IMR-90 (cell line): ENCODE results near the gene TMEM63C. TPM values are rescaled to one million over a fixed set of nuclear protein-coding genes. Genes with fewer than 3 reads are reported as not detected.

Experiments
- ATAC-seq: fragments of 200-7000 bp; cut with Tn5 transposase; 2 replicates; pipeline ENCODE4 v1.9.1; 2020; ENCODE audit warnings: low read depth, mild to moderate bottlenecking, moderate library complexity
- BruUV-seq: library from RNA; stranded (reverse); fragments of 400-500 nt; replicated peaks from 2 replicates; lab custom pipeline; 2021; lab: Mats Ljungman, UMichigan
- CTCF ChIA-PET: fragments of 300-600 bp; formaldehyde crosslinking; extraction: SDS; loops from one replicate; lab custom pipeline; 2021; ENCODE audit warnings: antibody characterized with exemption; lab: Yijun Ruan, JAX
- POLR2A ChIA-PET: fragments of 300-600 bp; sonication (Branson Sonifier 250); formaldehyde crosslinking; loops from one replicate; lab custom pipeline; 2022; ENCODE audit warnings: antibody characterized with exemption; ENCODE audit not compliant: unreplicated experiment; lab: Charles Lee
- DNase-seq: peaks from one replicate; pipeline ENCODE4 v3.0.0; 2013
- H2AFZ ChIP-seq: replicated peaks from 2 replicates; pipeline ENCODE3; 2013; ENCODE audit warnings: low read length, mild to moderate bottlenecking; ENCODE audit not compliant: poor library complexity
- H2AK5ac ChIP-seq: 2 replicates; pipeline ENCODE4 v1.6.1; 2013; ENCODE audit warnings: low read depth, low read length, inconsistent platforms
- H2AK9ac ChIP-seq: replicated peaks from 2 replicates; pipeline ENCODE3; 2013; ENCODE audit warnings: mild to moderate bottlenecking, low read depth, low read length, moderate library complexity; ENCODE audit not compliant: poor library complexity
- H2BK120ac ChIP-seq: 2 replicates; pipeline ENCODE4 v1.6.1; 2013; ENCODE audit warnings: low read depth, low read length, inconsistent platforms
- H2BK15ac ChIP-seq: 3 replicates; pipeline ENCODE4 v1.6.1; 2013; ENCODE audit warnings: low read depth, low read length, inconsistent platforms
- H2BK20ac ChIP-seq: 2 replicates; pipeline ENCODE4 v1.6.1; 2013; ENCODE audit warnings: low read depth, mild to moderate bottlenecking, inconsistent platforms, low read length, moderate library complexity
- H2BK5ac ChIP-seq: 2 replicates; pipeline ENCODE4 v1.6.1; 2013; ENCODE audit warnings: mild to moderate bottlenecking, low read depth, low read length, inconsistent platforms; ENCODE audit not compliant: poor library complexity, severe bottlenecking
- H3K14ac ChIP-seq: replicated peaks from 2 replicates; pipeline ENCODE4 v1.6.1; 2013; ENCODE audit warnings: low read depth, low read length, inconsistent platforms
- H3K18ac ChIP-seq: 2 replicates; pipeline ENCODE4 v1.6.1; 2013; ENCODE audit warnings: low read depth, low read length, control low read depth
- H3K23ac ChIP-seq: 2 replicates; pipeline ENCODE4 v1.6.1; 2013; ENCODE audit warnings: low read depth, low read length, inconsistent platforms
- H3K27ac ChIP-seq: 2 replicates; pipeline ENCODE4 v1.5.1; 2013; ENCODE audit warnings: mild to moderate bottlenecking, control low read depth, low read length; ENCODE audit not compliant: insufficient read depth
- H3K27me3 ChIP-seq: 2 replicates; pipeline ENCODE4 v1.6.1; 2013; ENCODE audit warnings: low read length; ENCODE audit not compliant: control insufficient read depth, insufficient read depth
- H3K36me3 ChIP-seq: 2 replicates; pipeline ENCODE4 v1.6.1; 2013; ENCODE audit warnings: low read length, mixed read lengths; ENCODE audit not compliant: control insufficient read depth, insufficient read depth
- H3K4ac ChIP-seq: 2 replicates; pipeline ENCODE4 v1.6.1; 2013; ENCODE audit warnings: low read depth, low read length, inconsistent platforms
- H3K4me1 ChIP-seq: 2 replicates; pipeline ENCODE4 v1.6.1; 2013; ENCODE audit warnings: low read length, mixed read lengths; ENCODE audit not compliant: control insufficient read depth, insufficient read depth
- H3K4me2 ChIP-seq: 2 replicates; pipeline ENCODE4 v1.6.1; 2013; ENCODE audit warnings: low read depth, mild to moderate bottlenecking, control low read depth, low read length, moderate library complexity
- H3K4me3 ChIP-seq: 2 replicates; pipeline ENCODE4 v1.5.1; 2013; ENCODE audit warnings: low read depth, mild to moderate bottlenecking, control low read depth, low read length, moderate library complexity; ENCODE audit not compliant: insufficient read depth
- H3K56ac ChIP-seq: 2 replicates; pipeline ENCODE4 v1.6.1; 2013; ENCODE audit warnings: low read length, inconsistent platforms; ENCODE audit not compliant: insufficient read depth; ENCODE audit errors: extremely low read depth
- H3K79me1 ChIP-seq, 2 experiments: 2 replicates each; pipeline ENCODE4 v1.6.1; 2013; ENCODE audit warnings: low read length in 2 of 2, inconsistent platforms in 1 of 2, low read depth in 1 of 2
- H3K9ac ChIP-seq: 2 replicates; pipeline ENCODE4 v1.6.1; 2013; ENCODE audit warnings: low read depth, low read length, control low read depth
- H3K9me1 ChIP-seq: 2 replicates; pipeline ENCODE4 v1.6.1; 2013; ENCODE audit warnings: low read length, inconsistent platforms; ENCODE audit not compliant: insufficient read depth
- H3K9me3 ChIP-seq: 2 replicates; pipeline ENCODE4 v1.6.1; 2013; ENCODE audit warnings: low read length; ENCODE audit not compliant: control insufficient read depth, insufficient read depth
- H4K20me1 ChIP-seq: 2 replicates; pipeline ENCODE4 v1.6.1; 2013; ENCODE audit warnings: low read length, inconsistent platforms; ENCODE audit not compliant: insufficient read depth
- H4K5ac ChIP-seq: 2 replicates; pipeline ENCODE4 v1.6.1; 2013; ENCODE audit warnings: mild to moderate bottlenecking, low read depth, low read length, control low read depth
- H4K8ac ChIP-seq, 2 experiments: 2 replicates each; pipeline ENCODE4 v1.6.1; 2013; ENCODE audit warnings: low read depth in 2 of 2, low read length in 2 of 2, control low read depth in 1 of 2, inconsistent platforms in 1 of 2
- H4K91ac ChIP-seq: 2 replicates; pipeline ENCODE4 v1.6.1; 2013; ENCODE audit warnings: low read depth, low read length, inconsistent platforms; ENCODE audit not compliant: insufficient read depth
- BHLHE40 ChIP-seq: fragments of 150-350 bp; IDR thresholded peaks from 2 replicates; pipeline ENCODE4 v1.6.1; 2016; ENCODE audit warnings: mild to moderate bottlenecking, low read depth, low read length
- CEBPB ChIP-seq: IDR thresholded peaks from 2 replicates; pipeline ENCODE4 v1.6.1; 2012; ENCODE audit warnings: low read depth, low read length, improper control_type of control experiment
- CHD1 ChIP-seq: IDR thresholded peaks from 2 replicates; pipeline ENCODE4 v1.6.1; 2012; ENCODE audit warnings: low read depth, low read length, improper control_type of control experiment
- CTCF ChIP-seq: conservative IDR thresholded peaks from 2 replicates; pipeline ENCODE4 v1.5.1; 2012; ENCODE audit warnings: mild to moderate bottlenecking, low read depth, low read length, improper control_type of control experiment
- FOS ChIP-seq: fragments of 150-350 bp; IDR thresholded peaks from 2 replicates; pipeline ENCODE4 v1.6.1; 2016; ENCODE audit warnings: low read depth, low read length
- MAFK ChIP-seq: IDR thresholded peaks from 2 replicates; pipeline ENCODE4 v1.6.1; 2012; ENCODE audit warnings: low read depth, low read length, improper control_type of control experiment
- MAZ ChIP-seq: IDR thresholded peaks from 2 replicates; pipeline ENCODE4 v1.6.1; 2012; ENCODE audit warnings: low read depth, mild to moderate bottlenecking, low read length, improper control_type of control experiment, moderate library complexity, borderline replicate concordance
- MXI1 ChIP-seq: IDR thresholded peaks from 2 replicates; pipeline ENCODE4 v1.6.1; 2012; ENCODE audit warnings: low read depth, mild to moderate bottlenecking, low read length, moderate library complexity, borderline replicate concordance
- NFE2L2 ChIP-seq: fragments of 150-350 bp; IDR thresholded peaks from 2 replicates; pipeline ENCODE4 v1.6.1; 2016; ENCODE audit warnings: low read depth, mild to moderate bottlenecking, low read length
- POLR2A ChIP-seq: IDR thresholded peaks from 2 replicates; pipeline ENCODE4 v1.6.1; 2012; ENCODE audit warnings: mild to moderate bottlenecking, low read depth, low read length
- RAD21 ChIP-seq: IDR thresholded peaks from 2 replicates; pipeline ENCODE4 v1.6.1; 2012; ENCODE audit warnings: low read length, improper control_type of control experiment
- RCOR1 ChIP-seq: IDR thresholded peaks from 2 replicates; pipeline ENCODE4 v1.6.1; 2012; ENCODE audit warnings: mild to moderate bottlenecking, low read length, improper control_type of control experiment; ENCODE audit not compliant: insufficient replicate concordance
- RFX5 ChIP-seq: IDR thresholded peaks from 2 replicates; pipeline ENCODE4 v1.8.0; 2012; ENCODE audit warnings: low read depth, mild to moderate bottlenecking, low read length, moderate library complexity
- SMC3 ChIP-seq: fragments of 150-350 bp; IDR thresholded peaks from 2 replicates; pipeline ENCODE4 v1.6.1; 2016; ENCODE audit warnings: low read depth, mild to moderate bottlenecking, antibody characterized with exemption, low read length, moderate library complexity
- USF2 ChIP-seq: fragments of 150-350 bp; IDR thresholded peaks from 2 replicates; pipeline ENCODE4 v1.6.1; 2017; ENCODE audit warnings: mild to moderate bottlenecking, antibody characterized with exemption, low read length, low read depth
- WGBS, 2 experiments: methylation state at CpG; one replicate each; pipeline versions ENCODE4 v1.1.5 to v1.1.7; 2013; ENCODE audit warnings: missing lambda C conversion rate in 2 of 2; ENCODE audit not compliant: insufficient read length in 1 of 2; ENCODE audit errors: extremely low coverage in 2 of 2; 5-methylcytosine and 5-hydroxymethylcytosine counted together
- dilution Hi-C: fragments of 300-500 bp; cut with HindIII; formaldehyde crosslinking; loops from one replicate; pipeline ENCODE4 v1.14.3; 2018; ENCODE audit warnings: low sequenced_read_pairs; ENCODE audit not compliant: unreplicated experiment
- in situ Hi-C: fragments of 300-500 bp; cut with MboI; formaldehyde crosslinking; loops from 3 replicates; pipeline ENCODE4 v1.14.3; 2019; ENCODE audit warnings: low sequenced_read_pairs, inconsistent platforms, mixed read lengths
- intact Hi-C: fragments of 100-400 bp; cut with micrococcal nuclease; formaldehyde crosslinking; loops from 2 replicates; pipeline ENCODE4 v1.10.0; 2022
- polyA plus RNA-seq, 3 experiments: library from polyadenylated mRNA; depleted of rRNA; stranded (reverse); fragments of >200 nt; gene quantifications; 2 replicates each; pipeline ENCODE4 v1.2.3, GENCODE V29; 2012; ENCODE audit warnings: low replicate concordance in 1 of 3
- total RNA-seq: library from RNA; depleted of rRNA; stranded (reverse); fragments of >200 nt; gene quantifications from 2 replicates; pipeline ENCODE4 v1.2.3, GENCODE V29; 2012
- TF ChIP-seq, protein P1 (sequence below): fragments of 150-350 bp; IDR thresholded peaks from 2 replicates; pipeline ENCODE4 v1.6.1; 2016; ENCODE audit warnings: low read depth, mild to moderate bottlenecking, low read length, moderate library complexity, borderline replicate concordance

Gene TMEM63C
- total and polyA plus RNA-seq, 2 of the 4 experiments (the other 2 are of a cell fraction) = under 0.01 TPM; not detected in 1

- Histone ChIP-seq H3K4me2 (no peak overlapping the region), H4K91ac (no peak overlapping the region), H3K27me3 (peaks cover 6% of the 10 kb centered on the region; the same call in 1 of the 2 replicates), H4K8ac (no peak overlapping the region), H3K9me3 (no peaks in the 10 kb centered on the region), H3K14ac (no peak overlapping the region), H3K4me1 (no peaks in the 10 kb centered on the region), H2BK120ac (no peak overlapping the region), H3K23ac (no peak overlapping the region), H3K9ac (no peak overlapping the region), H3K4ac (no peak overlapping the region), H2BK20ac (no peak overlapping the region), H3K9me1 (no peaks in the 10 kb centered on the region), H3K36me3 (no peaks in the 10 kb centered on the region), H2AK9ac (no peak overlapping the region), H3K4me3 (no peak overlapping the region), H2AFZ (no peak overlapping the region), H2BK15ac (no peak overlapping the region), H4K5ac (no peak overlapping the region), H3K56ac (no peak overlapping the region), H3K79me1 (no peaks in the 10 kb centered on the region), H4K20me1 (no peaks in the 10 kb centered on the region), H3K18ac (no peak overlapping the region), H3K27ac (no peak overlapping the region), H2AK5ac (no peak overlapping the region), H2BK5ac (no peak overlapping the region)
- WGBS, 2 experiments = 30% methylated on average over 3 of the region's 10 CpGs; no CpG with 5 or more reads in 1 of the 2 experiments
- DNase-seq (no peak), ATAC-seq (no peak)
- in situ Hi-C loops = no loop called here
- dilution Hi-C loops = no loop called here
- POLR2A ChIA-PET = no interaction called here
- intact Hi-C loops = no loop called here
- CTCF ChIA-PET = no interaction called here
- BruUV-seq = no TSS peak
- TF ChIP-seq NFE2L2 = no peak
- TF ChIP-seq CHD1 = no peak
- TF ChIP-seq POLR2A = no peak
- no peak for TF ChIP-seq MXI1
- no peak for TF ChIP-seq CTCF
- TF ChIP-seq RFX5 = no peak
- TF ChIP-seq, protein P1, sequence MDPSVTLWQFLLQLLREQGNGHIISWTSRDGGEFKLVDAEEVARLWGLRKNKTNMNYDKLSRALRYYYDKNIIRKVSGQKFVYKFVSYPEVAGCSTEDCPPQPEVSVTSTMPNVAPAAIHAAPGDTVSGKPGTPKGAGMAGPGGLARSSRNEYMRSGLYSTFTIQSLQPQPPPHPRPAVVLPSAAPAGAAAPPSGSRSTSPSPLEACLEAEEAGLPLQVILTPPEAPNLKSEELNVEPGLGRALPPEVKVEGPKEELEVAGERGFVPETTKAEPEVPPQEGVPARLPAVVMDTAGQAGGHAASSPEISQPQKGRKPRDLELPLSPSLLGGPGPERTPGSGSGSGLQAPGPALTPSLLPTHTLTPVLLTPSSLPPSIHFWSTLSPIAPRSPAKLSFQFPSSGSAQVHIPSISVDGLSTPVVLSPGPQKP = no peak
- TF ChIP-seq SMC3 = no peak
- no peak for TF ChIP-seq BHLHE40
- no peak for TF ChIP-seq USF2
- TF ChIP-seq RAD21 = no peak
- no peak for TF ChIP-seq FOS
- TF ChIP-seq MAFK = no peak
- TF ChIP-seq MAZ = no peak
- TF ChIP-seq RCOR1 = no peak
- no peak for TF ChIP-seq CEBPB
These were observed 38.0 kb downstream of the TMEM63C start for GRCh38 chr14:77219591-77219990.
